ENCODE results near the gene TANK. TPM values are rescaled to one million over a fixed set of nuclear protein-coding genes. Genes with fewer than 3 reads are reported as not detected.

Gene TANK
- total RNA-seq, 4 donors from 2014 or later: 76.9 to 115 (median 98.1) TPM

- H3K36me3 ChIP-seq: peaks cover 3 to 5% of the 10 kb centered on the region in 2 donors
- no peak for DNase-seq
- WGBS, 2 donors: 92 to 93% methylated on average over 4 of the region's 4 CpGs
- H3K9me3 ChIP-seq: no peaks in the 10 kb centered on the region
- TF ChIP-seq POLR2A (IDR thresholded peaks at IDR 0.05) (no peak), CTCF (IDR thresholded peaks at IDR 0.05) (no peak)
- H3K4me3 ChIP-seq (replicated peaks in 1 of 3): no peak overlapping the region
- H3K27ac ChIP-seq: no peak overlapping the region
- H3K27me3 ChIP-seq: no peaks in the 10 kb centered on the region
- intact Hi-C loops (cut with DNase I): no loop called here
- no peaks in the 10 kb centered on the region for H3K4me1 ChIP-seq
Measured at GRCh38 chr2:161230959-161231358, 70.7 kb downstream of the TANK start.

- Histone ChIP-seq H3K36me3 (peaks cover 0 to 5% of the 10 kb centered on the region in 2 donors), H3K27me3 (no peaks in the 10 kb centered on the region), H3K9me3 (no peaks in the 10 kb centered on the region), H3K4me1 (peaks cover 5 to 6% of the 10 kb centered on the region in 2 donors), H3K27ac (no peak overlapping the region), H3K4me3 (replicated peaks in 1 of 3) (no peak overlapping the region)
- intact Hi-C loops (cut with DNase I): no loop called here
- no peak for DNase-seq
- TF ChIP-seq CTCF (IDR thresholded peaks at IDR 0.05) (no peak), POLR2A (IDR thresholded peaks at IDR 0.05) (no peak)
Measured at GRCh38 chr2:161232571-161232970, 72.3 kb downstream of the TANK start.

DNA sequence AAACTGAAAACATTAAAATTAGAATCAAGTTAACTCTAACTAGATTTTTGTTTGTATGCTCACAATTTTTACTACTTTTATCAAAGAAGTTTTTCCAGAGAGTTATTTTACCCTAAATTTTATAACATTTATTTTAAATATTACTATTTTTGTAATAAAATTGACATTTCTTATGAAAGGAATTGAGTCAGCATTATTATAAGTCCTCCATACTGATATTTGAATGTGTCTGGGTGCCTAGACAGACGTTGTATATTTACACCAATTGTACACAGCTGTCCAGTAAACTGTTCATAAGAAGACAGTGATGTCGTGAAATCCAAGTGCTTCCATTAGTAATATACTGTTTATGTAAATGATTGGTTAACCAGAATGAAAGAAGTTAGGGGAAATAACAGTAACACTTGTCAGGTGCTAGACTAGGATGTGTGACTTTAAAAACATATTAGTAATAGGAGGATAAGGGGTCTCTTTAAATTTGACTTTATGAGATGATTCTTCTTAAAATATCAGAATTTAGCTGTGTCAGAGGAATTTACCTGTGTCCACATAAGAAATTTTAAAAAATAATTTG is 73.7 kb downstream of the TANK start:
- no peak for TF ChIP-seq POLR2A (IDR thresholded peaks at IDR 0.05)
- TF ChIP-seq CTCF (IDR thresholded peaks at IDR 0.05): no peak
- intact Hi-C loops (cut with DNase I): no loop called here
- Histone ChIP-seq H3K27ac (no peak overlapping the region), H3K4me3 (replicated peaks in 1 of 3) (no peak overlapping the region), H3K9me3 (no peaks in the 10 kb centered on the region), H3K4me1 (peaks cover 6% of the 10 kb centered on the region in 2 donors), H3K27me3 (no peaks in the 10 kb centered on the region), H3K36me3 (peaks cover 0 to 5% of the 10 kb centered on the region in 2 donors)
- no peak for DNase-seq
- WGBS, 2 donors: 95 to 97% methylated on average over 2 of the region's 2 CpGs

- peaks cover 6% of the 10 kb centered on the region in 2 donors for H3K4me1 ChIP-seq
- intact Hi-C loops (cut with DNase I): no loop called here
- H3K36me3 ChIP-seq: peaks cover 0 to 5% of the 10 kb centered on the region in 2 donors
- no peak for TF ChIP-seq POLR2A (IDR thresholded peaks at IDR 0.05)
- no peak for TF ChIP-seq CTCF (IDR thresholded peaks at IDR 0.05)
- H3K27me3 ChIP-seq: no peaks in the 10 kb centered on the region
- WGBS, 2 donors: 89 to 91% methylated on average over 2 of the region's 2 CpGs
- H3K4me3 ChIP-seq (replicated peaks in 1 of 3): no peak overlapping the region
- H3K9me3 ChIP-seq: no peaks in the 10 kb centered on the region
- no peak for DNase-seq
- H3K27ac ChIP-seq: no peak overlapping the region
Measured at GRCh38 chr2:161234627-161235026, 74.4 kb downstream of the TANK start.

DNA sequence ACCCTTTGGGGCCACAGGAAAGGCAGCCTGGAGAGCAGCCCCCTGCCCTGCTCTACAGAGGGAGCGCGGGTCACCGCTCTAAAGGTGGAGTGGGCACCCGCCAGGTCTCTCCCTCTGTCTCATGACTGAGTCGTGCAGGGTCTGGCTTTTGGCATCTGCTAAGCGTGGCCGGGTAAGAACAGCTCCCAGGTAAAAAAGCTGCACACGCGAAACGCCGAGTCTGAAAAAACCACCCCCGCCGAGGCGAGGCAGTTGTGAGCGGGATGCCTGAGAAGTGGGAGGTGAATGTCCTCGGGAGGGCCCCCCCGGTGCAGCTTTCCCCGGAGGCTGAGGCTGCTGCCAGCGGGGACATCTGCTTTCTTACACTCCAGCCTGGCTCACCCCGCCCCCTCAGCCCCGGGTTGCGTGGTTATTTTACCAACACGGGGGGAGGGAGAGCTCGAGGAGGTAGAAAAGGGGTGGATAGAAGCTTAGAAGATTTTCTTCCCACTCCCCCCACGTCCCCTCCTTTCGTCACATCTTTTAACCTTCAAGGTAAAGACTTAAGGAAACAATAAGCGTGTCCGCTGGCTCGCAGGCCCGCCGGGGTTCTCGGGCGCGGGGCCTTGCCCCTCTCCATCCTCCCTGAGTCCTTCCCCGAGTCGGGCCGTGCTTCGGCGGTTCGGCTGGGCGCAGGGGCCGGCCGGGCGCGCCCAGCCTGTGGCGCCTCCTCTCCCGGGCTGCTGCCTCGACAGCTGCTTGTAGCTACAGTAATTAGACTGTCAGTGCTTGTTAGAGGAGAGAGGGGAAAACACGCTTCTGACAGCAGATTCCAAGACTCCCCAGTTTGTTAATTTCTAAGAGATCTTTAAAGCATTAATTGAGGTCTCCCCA is 77.4 kb downstream of the TANK start:
- peaks cover 13 to 17% of the 10 kb centered on the region in 2 donors for H3K4me1 ChIP-seq
- H3K9me3 ChIP-seq: no peaks in the 10 kb centered on the region
- peak overlapping the region in 2 of 3 donors; percentile 69 to 78 for H3K27ac ChIP-seq
- peak; percentile 60 to 71 for DNase-seq
- no peaks in the 10 kb centered on the region for H3K36me3 ChIP-seq
- intact Hi-C loops (cut with DNase I): no loop called here
- peak overlapping the region; percentile 55 to 70 (median 64) for H3K4me3 ChIP-seq (replicated peaks in 1 of 3)
- no peaks in the 10 kb centered on the region for H3K27me3 ChIP-seq
- TF ChIP-seq CTCF (IDR thresholded peaks at IDR 0.05) (no peak), POLR2A (IDR thresholded peaks at IDR 0.05) (peak in 1 of 2 donors; percentile 22)
- 4 to 5% methylated on average over 44 to 49 of the region's 49 CpGs for WGBS, 2 donors
